Measurements from ENCODE around the gene NADK2. TPM values are rescaled to one million over a fixed set of nuclear protein-coding genes. Genes with fewer than 3 reads are reported as not detected.

Gene NADK2
- total and polyA plus RNA-seq, 9 of the 15 experiments (the other 6 are each of a cell fraction or from before 2014, with no cell fraction given): 10.6 to 41.0 (median 24.0) TPM

DNA sequence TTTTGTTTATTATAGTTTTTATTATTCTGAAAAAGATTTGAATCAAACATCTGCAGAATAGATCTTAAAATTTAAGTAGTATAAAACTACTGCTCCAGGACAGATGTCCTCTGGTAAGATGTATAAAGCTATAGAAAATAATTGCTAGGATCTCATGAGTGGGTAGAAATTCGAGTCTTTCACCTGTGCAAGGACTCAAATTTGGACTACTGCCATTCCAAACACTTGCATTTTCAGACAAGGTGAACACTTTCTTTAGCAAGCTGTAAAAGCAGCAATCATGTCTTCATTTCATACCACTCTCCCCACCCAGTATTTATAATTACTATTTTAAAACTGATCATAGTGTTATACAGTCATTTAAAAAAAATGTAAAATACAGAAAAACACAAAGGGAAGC lies 69.1 kb downstream of the NADK2 start:
- no TSS peak for BruUV-seq (replicated peaks)
- Histone ChIP-seq H3K4me3 (no peak overlapping the region), H3K27me3 (ENCODE audit: control insufficient read depth in 2 of 2, insufficient read depth in 2 of 2, low read length in 2 of 2) (no peaks in the 10 kb centered on the region), H4K20me1 (replicated peaks; ENCODE audit: control insufficient read depth, insufficient read depth, low read length) (no peaks in the 10 kb centered on the region), H3K4me2 (ENCODE audit: insufficient read depth, low read length) (no peak overlapping the region), H3K9me1 (ENCODE audit: control insufficient read depth, insufficient read depth, low read length) (no peaks in the 10 kb centered on the region), H3K9me3 (replicated peaks; ENCODE audit: control insufficient read depth, insufficient read depth, low read depth, low read length) (no peaks in the 10 kb centered on the region), H3K9ac (ENCODE audit: insufficient read depth in 1 of 2, low read depth in 2 of 2, low read length in 2 of 2) (no peak overlapping the region), H3K4me1 (replicated peaks in 1 of 2; ENCODE audit: control insufficient read depth in 2 of 2, insufficient read depth in 2 of 2, low read length in 2 of 2) (no peaks in the 10 kb centered on the region), H2AFZ (ENCODE audit: low read depth, low read length) (no peak overlapping the region), H3K79me2 (ENCODE audit: control insufficient read depth, insufficient read depth, low read length) (no peaks in the 10 kb centered on the region), H3K36me3 (ENCODE audit: control insufficient read depth, insufficient read depth, low read length) (peaks cover 96% of the 10 kb centered on the region), H3K27ac (ENCODE audit: extremely low read depth, low read depth, low read length) (no peak overlapping the region)
- intact Hi-C loops (cut with micrococcal nuclease): loop anchor here (10.0 kb wide), 2 partner anchors 208 to 222 kb away; no protein-coding TSS in a partner anchor
- POLR2A ChIA-PET: no interaction called here
- no peak for ATAC-seq
- FAIRE-seq: no peak
- WGBS (ENCODE audit: insufficient coverage, low coverage, missing lambda C conversion rate): 67% methylated on average over 1 of the region's 1 CpG
- CTCF ChIA-PET (ENCODE audit: low intra/inter-chr PET ratio): interaction anchor here (0.6 kb wide), 1 partner anchor 335 kb away, joined by 3 read pairs; no protein-coding TSS in a partner anchor
- in situ Hi-C loops (cut with MboI): no loop called here
- DNase-seq (ENCODE audit: extremely low read depth in 1 of 4, low spot score in 3 of 4): no peak
- TF ChIP-seq MEF2D (tag; conservative IDR thresholded peaks at IDR 0.05; ENCODE audit: low read depth): no peak
- TF ChIP-seq CBFA2T2 (conservative IDR thresholded peaks at IDR 0.05): no peak
- TF ChIP-seq ZNF197 (CRISPR knock-in tag; IDR thresholded peaks at IDR 0.05; ENCODE audit: low read depth): no peak
- TF ChIP-seq, protein P1, sequence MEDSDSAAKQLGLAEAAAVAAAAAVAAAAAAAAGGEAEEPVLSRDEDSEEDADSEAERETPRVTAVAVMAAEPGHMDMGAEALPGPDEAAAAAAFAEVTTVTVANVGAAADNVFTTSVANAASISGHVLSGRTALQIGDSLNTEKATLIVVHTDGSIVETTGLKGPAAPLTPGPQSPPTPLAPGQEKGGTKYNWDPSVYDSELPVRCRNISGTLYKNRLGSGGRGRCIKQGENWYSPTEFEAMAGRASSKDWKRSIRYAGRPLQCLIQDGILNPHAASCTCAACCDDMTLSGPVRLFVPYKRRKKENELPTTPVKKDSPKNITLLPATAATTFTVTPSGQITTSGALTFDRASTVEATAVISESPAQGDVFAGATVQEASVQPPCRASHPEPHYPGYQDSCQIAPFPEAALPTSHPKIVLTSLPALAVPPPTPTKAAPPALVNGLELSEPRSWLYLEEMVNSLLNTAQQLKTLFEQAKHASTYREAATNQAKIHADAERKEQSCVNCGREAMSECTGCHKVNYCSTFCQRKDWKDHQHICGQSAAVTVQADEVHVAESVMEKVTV (CRISPR knock-in tag; IDR thresholded peaks at IDR 0.05): no peak

Measured in K562 (cell line).